A673 (cell line): Measurements from ENCODE around the gene EPHB4. TPM values are rescaled to one million over a fixed set of nuclear protein-coding genes. Genes with fewer than 3 reads are reported as not detected.
"Not testable (repeated sequence)": the region's sequence is repeated elsewhere in the genome, so short reads cannot be mapped to it uniquely, and the experiment has no call there.

Experiments used
- BruUV-seq: library from RNA; stranded (reverse); fragments of 400-500 nt; replicated peaks from 2 replicates; lab custom pipeline; 2021; lab: Mats Ljungman, UMichigan
- CTCF ChIA-PET: fragments of 300-600 bp; sonication (Branson Sonifier 250); formaldehyde crosslinking; loops from one replicate; lab custom pipeline; 2022; ENCODE audit warnings: antibody characterized with exemption; lab: Charles Lee
- POLR2A ChIA-PET: fragments of 300-600 bp; sonication (Branson Sonifier 250); formaldehyde crosslinking; loops from one replicate; lab custom pipeline; 2022; ENCODE audit warnings: antibody characterized with exemption; ENCODE audit not compliant: low non-redundant PET; lab: Charles Lee
- DNase-seq: peaks from one replicate; pipeline ENCODE4 v3.0.0-alpha.2; 2015; ENCODE audit warnings: low spot score
- H3K27ac ChIP-seq: fragments of 200-600 bp; sonication (generic); 2 replicates; pipeline ENCODE4 v1.5.1; 2016; ENCODE audit warnings: mixed run types, low read depth, mild to moderate bottlenecking, mixed read lengths, antibody characterized with exemption, low read length; ENCODE audit not compliant: poor library complexity, severe bottlenecking
- H3K27me3 ChIP-seq: fragments of 200-600 bp; sonication (generic); replicated peaks from 2 replicates; pipeline ENCODE4 v1.6.1; 2017; ENCODE audit warnings: mixed run types, low read depth, mild to moderate bottlenecking, mixed read lengths, antibody characterized with exemption, low read length; ENCODE audit not compliant: insufficient read depth, poor library complexity
- H3K36me3 ChIP-seq: fragments of 200-600 bp; sonication (generic); 2 replicates; pipeline ENCODE4 v1.6.1; 2016; ENCODE audit warnings: mixed run types, mild to moderate bottlenecking, mixed read lengths, antibody characterized with exemption, low read length; ENCODE audit not compliant: insufficient read depth, poor library complexity, severe bottlenecking
- H3K4me1 ChIP-seq: fragments of 200-600 bp; sonication (generic); 2 replicates; pipeline ENCODE4 v1.6.1; 2017; ENCODE audit warnings: mixed run types, mild to moderate bottlenecking, mixed read lengths, antibody characterized with exemption, low read length; ENCODE audit not compliant: insufficient read depth, poor library complexity, severe bottlenecking
- H3K4me3 ChIP-seq: fragments of 200-600 bp; sonication (generic); 2 replicates; pipeline ENCODE4 v1.5.1; 2016; ENCODE audit warnings: low read depth, mixed run types, mild to moderate bottlenecking, mixed read lengths, low read length; ENCODE audit not compliant: poor library complexity, severe bottlenecking
- H3K9me3 ChIP-seq: fragments of 200-600 bp; sonication (generic); 2 replicates; pipeline ENCODE4 v1.6.1; 2016; ENCODE audit warnings: mixed run types, low read depth, mild to moderate bottlenecking, mixed read lengths, antibody characterized with exemption, low read length; ENCODE audit not compliant: poor library complexity, severe bottlenecking
- EZH2 ChIP-seq: fragments of 200-600 bp; sonication (generic); IDR thresholded peaks from 2 replicates; pipeline ENCODE4 v1.6.1; 2017; ENCODE audit warnings: borderline replicate concordance, low read depth, mild to moderate bottlenecking, mixed read lengths, antibody characterized with exemption, low read length; ENCODE audit not compliant: poor library complexity, severe bottlenecking
- intact Hi-C: fragments of 100-400 bp; cut with micrococcal nuclease; formaldehyde crosslinking; loops from one replicate; pipeline ENCODE4 v1.10.0; 2022; ENCODE audit not compliant: unreplicated experiment
- total RNA-seq: library from RNA; stranded (reverse); gene quantifications from 2 replicates; pipeline ENCODE4 v1.2.3, GENCODE V29; 2021
- TF ChIP-seq, protein P1 (sequence below): fragments of 300-800, 200-600 bp; sonication (generic); conservative IDR thresholded peaks from 2 replicates; pipeline ENCODE4 v1.5.1; 2017; ENCODE audit warnings: low read depth, mild to moderate bottlenecking, antibody characterized with exemption, low read length, moderate library complexity, mixed read lengths

The EPHB4 gene
- total RNA-seq, 1 experiment from 2014 or later = 90.4 TPM

- TF ChIP-seq EZH2 = no peak
- TF ChIP-seq, protein P1, sequence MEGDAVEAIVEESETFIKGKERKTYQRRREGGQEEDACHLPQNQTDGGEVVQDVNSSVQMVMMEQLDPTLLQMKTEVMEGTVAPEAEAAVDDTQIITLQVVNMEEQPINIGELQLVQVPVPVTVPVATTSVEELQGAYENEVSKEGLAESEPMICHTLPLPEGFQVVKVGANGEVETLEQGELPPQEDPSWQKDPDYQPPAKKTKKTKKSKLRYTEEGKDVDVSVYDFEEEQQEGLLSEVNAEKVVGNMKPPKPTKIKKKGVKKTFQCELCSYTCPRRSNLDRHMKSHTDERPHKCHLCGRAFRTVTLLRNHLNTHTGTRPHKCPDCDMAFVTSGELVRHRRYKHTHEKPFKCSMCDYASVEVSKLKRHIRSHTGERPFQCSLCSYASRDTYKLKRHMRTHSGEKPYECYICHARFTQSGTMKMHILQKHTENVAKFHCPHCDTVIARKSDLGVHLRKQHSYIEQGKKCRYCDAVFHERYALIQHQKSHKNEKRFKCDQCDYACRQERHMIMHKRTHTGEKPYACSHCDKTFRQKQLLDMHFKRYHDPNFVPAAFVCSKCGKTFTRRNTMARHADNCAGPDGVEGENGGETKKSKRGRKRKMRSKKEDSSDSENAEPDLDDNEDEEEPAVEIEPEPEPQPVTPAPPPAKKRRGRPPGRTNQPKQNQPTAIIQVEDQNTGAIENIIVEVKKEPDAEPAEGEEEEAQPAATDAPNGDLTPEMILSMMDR = no peak
- POLR2A ChIA-PET = interaction anchor here (0.6 kb wide), 1 partner anchor 14 kb away, joined by 3 read pairs; no protein-coding TSS in a partner anchor
- no peak overlapping the region for H3K4me3 ChIP-seq
- no peaks in the 10 kb centered on the region for H3K9me3 ChIP-seq
- H3K27ac ChIP-seq = no peak overlapping the region
- peaks cover 88% of the 10 kb centered on the region for H3K36me3 ChIP-seq
- intact Hi-C loops = no loop called here
- no peak for DNase-seq
- CTCF ChIA-PET = no interaction called here
- H3K27me3 ChIP-seq = no peaks in the 10 kb centered on the region
- peaks cover 6% of the 10 kb centered on the region for H3K4me1 ChIP-seq
- BruUV-seq = no TSS peak
Measured at GRCh38 chr7:100808354-100808875, 18.9 kb downstream of the EPHB4 start.

GRCh38 chr7:100806883-100807282 is 20.4 kb downstream of the EPHB4 start:
- H3K4me3 ChIP-seq, CTCF ChIA-PET, intact Hi-C loops, H3K27me3 ChIP-seq, DNase-seq, BruUV-seq, H3K27ac ChIP-seq, H3K9me3 ChIP-seq: not testable (repeated sequence)
- peaks cover 12% of the 10 kb centered on the region for H3K4me1 ChIP-seq
- H3K36me3 ChIP-seq = peaks cover 82% of the 10 kb centered on the region
- POLR2A ChIA-PET = interaction anchor here (0.7 kb wide), 1 partner anchor 33 kb away, joined by 4 read pairs; no protein-coding TSS in a partner anchor

DNA sequence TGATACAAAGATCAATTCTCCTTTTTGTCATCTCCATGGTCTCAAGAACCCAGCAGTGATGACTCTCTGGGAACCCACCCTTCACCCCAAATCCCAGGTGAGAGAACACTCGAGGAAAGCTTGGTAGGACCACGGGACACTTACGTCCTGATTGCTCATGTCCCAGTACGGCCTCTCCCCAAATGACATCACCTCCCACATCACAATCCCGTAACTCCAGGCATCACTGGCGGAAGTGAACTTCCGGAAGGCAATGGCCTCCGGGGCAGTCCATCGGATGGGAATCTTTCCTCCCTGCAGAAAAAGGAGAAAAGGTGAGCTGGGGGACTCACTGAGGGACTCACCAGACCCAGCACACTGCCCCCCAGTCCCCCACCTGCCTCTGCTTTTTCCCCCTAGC is 21.0 kb downstream of the EPHB4 start:
- Histone ChIP-seq H3K4me1 (peaks cover 12% of the 10 kb centered on the region), H3K36me3 (peaks cover 77% of the 10 kb centered on the region), H3K4me3 (no peak overlapping the region), H3K9me3 (no peaks in the 10 kb centered on the region), H3K27ac (no peak overlapping the region), H3K27me3 (no peaks in the 10 kb centered on the region)
- intact Hi-C loops = no loop called here
- no peak for TF ChIP-seq EZH2
- TF ChIP-seq, protein P1 = no peak
- CTCF ChIA-PET = no interaction called here
- POLR2A ChIA-PET = interaction anchor here (0.7 kb wide), 1 partner anchor 33 kb away, joined by 4 read pairs; no protein-coding TSS in a partner anchor
- no peak for DNase-seq
- BruUV-seq = no TSS peak
